HG03039 (cell line): ENCODE results near the gene WDR36.

ENCODE experiments used
- ATAC-seq: cut with Tn5 transposase; IDR thresholded peaks from one replicate; pipeline ENCODE4 v1.9.1; 2021; ENCODE audit warnings: mild to moderate bottlenecking, moderate library complexity; ENCODE audit not compliant: unreplicated experiment

The WDR36 gene

DNA sequence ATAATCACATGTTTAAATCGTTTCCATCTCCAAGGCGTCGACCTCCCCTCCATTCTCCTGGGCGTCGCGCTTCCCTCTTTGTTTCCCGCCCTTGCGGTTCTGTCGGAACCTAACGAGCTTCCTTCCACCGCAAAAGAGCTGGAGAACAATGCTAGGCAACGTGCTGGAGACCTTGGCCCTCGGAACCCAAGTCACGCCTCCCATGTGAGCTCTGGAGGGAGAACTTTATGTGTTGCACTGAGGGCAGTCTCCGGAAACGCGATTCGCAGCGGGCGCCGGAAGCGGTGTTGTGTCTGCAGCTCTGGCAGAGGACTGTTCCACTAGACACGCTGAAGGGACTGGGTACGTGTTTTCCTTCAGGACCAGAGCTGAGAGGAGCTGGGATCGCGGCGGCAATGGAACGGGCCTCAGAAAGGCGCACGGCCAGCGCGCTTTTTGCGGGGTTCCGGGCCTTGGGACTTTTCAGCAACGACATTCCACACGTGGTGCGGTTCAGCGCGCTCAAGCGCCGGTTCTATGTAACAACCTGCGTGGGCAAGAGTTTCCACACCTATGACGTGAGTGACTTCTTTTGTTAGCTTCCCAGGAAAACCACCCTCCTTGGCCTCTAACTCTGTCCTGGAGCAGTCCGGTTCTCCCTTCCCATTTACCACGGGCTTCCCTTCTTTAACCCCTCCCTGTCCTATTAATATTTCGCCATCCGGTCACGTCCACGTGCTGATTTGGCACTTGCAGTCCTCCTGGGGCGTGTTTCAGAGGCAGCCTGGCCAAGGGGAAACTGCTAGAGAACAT lies at the start of gene WDR36:
Gene WDR36 (plus strand): TSS at position 287 of the 792 bp plus-strand sequence. CDS start 109 bp downstream, at position 396.
- peak; percentile 92 for ATAC-seq

DNA sequence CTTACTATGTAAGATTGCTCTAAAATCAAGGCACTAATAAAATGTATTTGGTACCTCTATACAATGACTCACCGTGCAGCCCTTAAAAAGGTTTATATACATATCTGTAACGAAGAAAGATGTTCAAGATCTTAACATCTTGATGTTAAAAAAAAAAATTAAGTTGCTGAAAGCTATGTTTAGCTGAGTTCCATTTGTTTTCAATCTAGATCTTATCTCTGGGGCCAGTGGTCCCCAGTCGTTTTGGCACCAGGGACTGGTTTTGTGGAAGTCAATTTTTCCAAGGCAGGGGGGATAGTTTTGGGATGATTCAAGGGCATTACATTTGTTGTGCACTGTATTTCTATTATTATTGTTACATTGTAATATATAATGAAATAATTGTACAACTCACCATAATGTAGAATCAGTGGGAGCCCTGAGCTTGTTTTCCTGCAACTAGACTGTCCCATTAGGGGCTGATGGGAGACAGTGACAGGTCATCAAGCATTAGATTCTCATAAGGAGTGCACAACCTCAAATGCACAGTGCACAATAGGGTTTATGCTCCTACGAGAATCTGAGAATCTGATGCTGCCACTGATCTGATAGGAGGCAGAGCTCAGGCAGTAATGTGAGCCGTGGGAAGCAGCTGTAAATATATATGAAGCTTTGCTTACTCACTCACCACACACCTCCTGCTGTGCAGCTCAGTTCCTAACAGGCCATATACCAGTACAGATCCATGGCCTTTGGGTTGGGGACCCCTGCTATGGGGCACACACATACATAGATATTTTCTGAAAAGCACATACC lies 48.2 kb upstream of the WDR36 start:
- no peak for ATAC-seq

DNA sequence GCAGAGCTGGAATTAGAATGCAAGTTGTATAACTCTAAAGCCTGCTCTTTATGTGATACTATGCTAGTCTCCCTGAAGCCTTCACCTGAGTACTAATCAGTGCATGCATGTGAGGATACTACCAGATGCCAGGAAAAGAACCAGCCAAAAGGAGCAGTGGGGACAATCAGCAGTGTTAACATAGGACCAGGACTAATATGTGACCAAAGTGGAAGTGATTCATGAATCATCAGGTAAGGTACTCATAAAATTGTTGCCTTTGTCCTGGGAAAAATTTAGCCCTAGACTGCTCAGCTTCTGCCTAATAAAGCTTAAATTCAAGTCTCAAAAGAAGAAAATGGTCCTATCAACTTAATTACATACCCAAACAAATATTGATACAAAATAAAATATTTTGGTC lies 34.1 kb upstream of the WDR36 start:
- ATAC-seq, result no peak

DNA sequence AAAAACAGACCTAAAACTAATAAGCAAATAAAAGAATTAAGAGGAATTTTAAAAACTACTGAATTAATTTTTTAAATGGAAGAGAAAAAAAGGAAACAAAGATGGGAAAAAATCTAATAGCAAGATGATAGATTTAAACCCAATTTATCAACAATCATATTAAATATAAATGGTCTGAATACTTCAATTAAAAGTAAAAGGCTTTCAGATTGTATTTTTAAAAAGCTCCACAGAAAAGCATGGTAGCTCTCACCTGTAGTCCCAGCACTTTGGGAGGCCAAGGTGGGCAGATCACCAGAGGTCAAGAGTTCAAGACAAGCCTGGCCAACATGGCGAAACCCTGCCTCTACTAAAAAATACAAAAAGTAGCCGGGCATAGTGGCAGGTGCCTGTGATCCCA lies 32.0 kb upstream of the WDR36 start:
- ATAC-seq, result no peak

DNA sequence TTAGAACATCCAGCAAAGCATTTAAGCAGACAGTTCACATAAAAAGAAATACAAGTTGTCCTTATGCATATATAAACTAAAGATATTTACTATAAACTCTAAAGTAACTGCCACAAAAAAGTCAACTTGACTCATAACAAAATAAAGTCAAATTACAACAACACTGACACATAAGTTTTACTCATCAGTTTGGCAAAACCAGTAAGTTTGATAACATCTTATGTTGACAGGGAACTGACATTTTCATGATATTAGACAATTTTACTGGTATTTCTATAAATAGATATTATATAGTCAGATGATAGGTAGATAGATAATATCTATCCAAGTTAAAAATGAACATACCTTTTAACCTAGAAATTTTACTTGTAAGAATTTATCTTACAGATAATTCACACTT lies 30.5 kb upstream of the WDR36 start:
- no peak for ATAC-seq

DNA sequence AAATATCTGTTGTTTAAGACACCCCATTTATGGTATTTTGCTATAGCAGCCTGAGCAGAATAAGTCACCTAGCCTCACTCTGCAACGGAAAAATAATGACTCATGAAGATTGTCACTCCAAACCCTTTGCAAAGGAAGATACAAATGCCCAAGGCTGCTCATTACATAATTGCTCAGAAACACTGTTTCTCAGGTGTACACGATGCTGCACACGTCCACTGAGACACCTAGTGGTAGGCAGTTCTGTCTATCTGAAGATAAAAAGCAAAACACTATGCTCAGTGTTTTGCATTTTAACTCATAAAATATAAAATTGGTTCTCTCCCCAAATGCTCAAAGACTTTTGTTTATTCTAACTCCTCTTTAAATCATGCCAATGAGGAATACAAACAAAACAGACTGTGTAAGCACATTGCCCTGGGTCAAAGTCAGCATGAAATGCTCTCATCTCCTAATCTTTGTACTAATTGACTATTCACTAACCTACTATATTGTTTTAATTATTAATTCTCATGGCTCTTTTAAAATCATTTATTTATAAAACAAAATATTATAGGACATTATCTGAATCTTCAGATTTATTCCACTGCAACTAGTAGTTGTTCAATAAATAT lies 28.3 kb upstream of the WDR36 start:
- ATAC-seq, result peak; percentile 61

DNA sequence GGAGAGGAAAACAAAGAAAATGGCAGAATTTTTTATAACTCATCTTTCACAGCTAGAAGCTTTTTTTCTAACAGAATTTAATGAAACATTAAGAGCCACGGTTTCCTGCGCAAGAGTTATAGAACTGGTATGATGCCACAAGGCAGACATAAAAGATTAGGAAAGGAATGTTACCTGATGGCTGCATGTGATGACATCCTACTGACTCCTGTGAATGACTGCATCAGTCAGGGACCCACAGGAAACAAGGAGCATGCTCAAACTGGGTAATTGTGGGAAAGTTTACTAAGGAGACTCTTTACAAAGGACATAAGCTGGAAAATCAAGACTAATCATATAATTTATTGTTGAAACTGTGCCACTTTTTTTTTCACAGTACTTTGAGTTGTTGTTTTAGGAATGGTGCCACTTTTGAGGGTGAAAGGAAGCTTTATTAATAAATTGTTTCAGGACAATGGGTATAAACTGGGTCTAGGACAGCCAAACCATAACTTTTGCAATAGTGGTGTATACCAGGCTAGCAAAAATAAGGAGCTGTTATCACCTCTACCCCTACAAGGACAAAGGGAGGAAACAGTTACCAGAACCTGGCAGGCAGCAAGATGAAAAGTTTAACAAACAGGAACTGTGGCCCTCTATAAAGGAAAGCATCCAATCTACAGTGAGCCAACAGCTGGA lies 25.7 kb upstream of the WDR36 start:
- no peak for ATAC-seq

DNA sequence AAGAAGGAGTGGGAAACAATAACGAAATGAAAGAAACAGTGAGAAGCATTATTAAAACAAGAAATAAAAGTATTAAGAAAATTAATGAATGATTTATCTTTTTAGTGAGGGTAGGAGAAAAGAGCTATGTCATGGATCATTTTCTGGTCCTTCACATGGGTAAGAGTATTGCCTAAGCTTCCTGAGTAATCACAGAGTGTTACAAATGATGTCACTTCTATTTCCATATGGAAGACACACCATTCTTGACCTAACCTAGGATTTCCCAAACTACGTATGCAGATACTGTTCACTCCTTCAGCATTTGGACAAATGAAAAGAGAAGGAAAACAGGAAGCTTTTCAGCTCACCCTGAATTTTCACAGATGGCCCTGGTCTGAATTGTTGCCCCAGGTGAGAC lies 23.9 kb upstream of the WDR36 start:
- no peak for ATAC-seq

DNA sequence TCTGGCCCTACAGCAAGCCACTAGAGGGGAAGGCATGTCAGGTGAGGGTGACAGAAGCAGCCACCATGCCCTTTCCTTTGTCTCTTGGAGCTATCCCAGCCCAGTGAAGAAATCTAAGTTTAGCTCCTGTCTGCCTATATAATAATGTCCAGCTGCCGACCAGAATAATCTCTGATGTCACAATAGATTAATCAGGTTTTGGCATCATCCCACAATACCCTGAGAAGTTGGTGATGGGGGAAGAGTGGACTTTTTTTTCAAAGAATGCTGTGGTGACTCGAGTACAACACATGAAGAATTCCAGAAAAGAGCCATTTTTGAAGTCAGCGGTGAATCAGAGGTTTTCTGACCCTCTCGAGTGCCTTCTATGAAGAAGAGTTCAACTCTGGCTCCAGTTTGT lies 22.3 kb upstream of the WDR36 start:
- no peak for ATAC-seq

DNA sequence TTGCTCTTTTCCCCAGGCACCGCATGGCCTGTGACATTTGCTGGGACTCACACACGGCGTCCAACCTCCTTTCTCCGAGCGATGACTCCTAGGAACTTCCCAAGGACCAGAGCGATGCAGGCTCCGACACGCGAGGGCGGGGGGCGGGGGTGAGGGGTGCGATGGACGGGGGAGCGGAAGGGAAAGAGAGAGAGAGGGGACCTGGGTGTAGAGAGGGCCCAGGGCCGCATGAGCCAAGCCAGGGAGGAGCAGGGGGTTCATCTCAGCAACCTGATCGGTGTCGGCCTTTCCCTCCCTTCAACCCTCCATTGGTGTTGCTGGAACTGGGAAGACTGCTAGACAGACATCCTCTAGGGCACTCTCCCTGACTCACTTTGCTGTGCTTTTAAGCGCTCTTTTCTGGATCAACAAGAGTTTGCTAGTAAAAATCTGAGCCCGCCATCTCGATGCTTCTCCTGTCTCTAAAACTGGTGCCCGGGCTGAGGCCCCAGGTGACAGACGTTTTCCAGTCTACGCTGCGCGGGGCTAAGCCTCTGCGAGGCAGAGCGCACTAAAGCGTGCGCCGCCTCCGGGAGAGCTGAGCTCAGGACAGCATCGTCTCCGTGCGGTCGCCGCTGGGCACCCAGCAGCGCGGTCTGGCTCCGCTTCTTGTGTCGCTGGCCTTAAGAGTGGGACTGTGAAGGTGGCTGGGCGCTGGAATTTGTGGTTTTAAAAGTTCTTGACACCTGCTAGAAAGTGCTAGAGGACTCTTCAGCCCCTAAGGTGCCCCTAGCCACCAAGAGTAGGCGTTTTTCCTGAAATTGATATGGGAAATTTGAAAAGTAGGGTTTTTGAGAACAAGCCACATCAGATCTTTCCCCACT lies 21.6 kb upstream of the WDR36 start:
- no peak for ATAC-seq

DNA sequence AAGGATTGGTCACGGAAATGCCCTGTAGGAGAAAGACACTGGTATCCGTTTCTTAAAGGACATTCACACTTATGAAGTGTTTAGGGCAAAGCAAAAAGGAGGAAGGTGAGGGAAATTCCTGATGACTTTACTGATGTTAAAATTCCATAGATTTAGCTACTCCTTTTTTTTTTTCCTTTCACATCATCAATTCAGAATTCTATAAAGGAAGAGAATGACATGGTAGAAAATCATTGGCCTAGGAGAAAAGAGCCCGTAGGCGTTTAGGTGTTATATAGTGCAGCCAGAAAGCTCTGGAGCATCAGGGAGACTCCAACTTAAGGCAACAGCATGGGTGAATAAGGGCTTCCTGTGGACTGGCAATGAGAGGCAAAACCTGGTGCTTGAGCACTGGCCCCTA lies 20.7 kb upstream of the WDR36 start, which contains the start of gene TSLP:
Gene TSLP (plus strand): TSS at position 301 of the 400 bp plus-strand sequence. CDS start 178 bp downstream, outside the sequence.
- no peak for ATAC-seq

DNA sequence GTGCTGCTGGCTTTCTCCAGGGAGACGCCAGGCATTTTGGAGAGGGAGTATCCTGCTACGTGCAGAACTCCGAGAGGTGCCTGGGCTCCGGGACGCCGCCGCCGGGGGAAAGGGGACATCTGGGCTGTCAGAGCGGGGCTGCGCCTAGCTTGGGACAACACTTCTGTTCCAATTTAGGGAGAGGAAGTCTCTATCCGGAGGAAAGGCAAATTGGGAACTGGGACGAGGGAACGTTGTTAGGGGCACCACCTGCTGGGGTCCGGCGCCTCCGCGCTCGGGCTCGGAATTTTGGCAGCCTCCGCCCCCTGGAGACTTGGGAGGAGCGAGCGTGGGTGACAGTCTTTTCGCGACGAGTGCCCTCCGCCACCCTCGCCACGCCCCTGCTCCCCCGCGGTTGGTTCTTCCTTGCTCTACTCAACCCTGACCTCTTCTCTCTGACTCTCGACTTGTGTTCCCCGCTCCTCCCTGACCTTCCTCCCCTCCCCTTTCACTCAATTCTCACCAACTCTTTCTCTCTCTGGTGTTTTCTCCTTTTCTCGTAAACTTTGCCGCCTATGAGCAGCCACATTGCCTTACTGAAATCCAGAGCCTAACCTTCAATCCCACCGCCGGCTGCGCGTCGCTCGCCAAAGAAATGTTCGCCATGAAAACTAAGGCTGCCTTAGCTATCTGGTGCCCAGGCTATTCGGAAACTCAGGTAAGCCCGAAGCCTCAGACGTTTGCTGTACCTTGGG lies 19.0 kb upstream of the WDR36 start:
- peak; percentile 78 for ATAC-seq

DNA sequence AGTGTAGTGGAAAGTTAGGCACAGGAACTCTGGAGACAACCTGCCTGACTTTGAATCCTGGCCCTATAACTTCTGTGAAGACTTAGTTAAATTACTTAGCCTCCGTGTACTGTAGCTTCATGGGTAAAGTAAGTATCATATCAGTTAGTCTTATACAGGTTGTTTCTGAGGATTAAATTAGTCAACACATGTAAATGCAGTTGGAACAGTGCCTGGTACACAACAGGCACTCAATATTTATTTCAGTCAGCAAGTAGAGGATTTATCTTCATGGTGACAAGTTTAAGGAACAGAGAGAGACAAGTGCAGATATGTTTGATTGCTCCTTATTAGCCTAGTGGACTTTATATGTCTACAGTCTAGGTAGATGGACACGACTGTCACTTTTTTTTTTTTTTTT lies 17.9 kb upstream of the WDR36 start:
- ATAC-seq, result no peak

DNA sequence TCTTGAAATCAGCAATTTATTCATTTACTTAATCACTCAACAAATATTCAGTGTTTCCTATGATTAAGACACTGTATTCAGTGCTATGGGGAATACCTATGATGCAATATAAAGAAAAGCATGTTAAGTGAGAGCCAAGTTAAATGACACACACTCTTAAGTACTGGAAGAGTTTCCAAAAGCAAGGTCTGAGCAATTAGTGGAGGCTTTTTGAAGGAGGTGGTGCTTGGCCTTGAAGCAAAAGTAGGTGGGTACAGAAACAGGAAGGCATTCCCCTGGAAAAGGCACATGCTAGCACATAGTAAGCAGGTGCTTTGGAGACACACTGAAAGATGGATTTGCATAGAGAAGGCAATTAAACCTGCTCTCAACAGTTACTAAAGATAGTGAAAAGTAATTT lies 16.6 kb upstream of the WDR36 start:
- no peak for ATAC-seq

DNA sequence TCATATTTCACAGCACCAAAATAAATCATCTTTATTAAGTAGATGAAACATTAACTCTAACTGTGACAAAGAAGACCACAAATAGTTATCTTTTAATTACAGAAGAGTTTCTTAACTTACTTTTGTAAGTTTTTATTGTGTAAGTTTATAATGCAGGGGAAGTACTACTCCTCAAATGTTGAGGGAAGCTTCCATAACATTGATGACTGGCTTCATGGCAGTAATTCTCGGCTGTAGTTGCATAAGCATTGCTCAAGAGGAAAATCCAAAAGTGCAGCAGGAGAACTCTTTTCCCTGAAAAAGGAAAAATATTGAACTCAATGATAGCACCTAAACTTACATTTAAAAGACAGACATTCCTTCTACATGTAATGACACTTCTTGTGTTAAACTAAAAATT lies 16.1 kb upstream of the WDR36 start:
- no peak for ATAC-seq

DNA sequence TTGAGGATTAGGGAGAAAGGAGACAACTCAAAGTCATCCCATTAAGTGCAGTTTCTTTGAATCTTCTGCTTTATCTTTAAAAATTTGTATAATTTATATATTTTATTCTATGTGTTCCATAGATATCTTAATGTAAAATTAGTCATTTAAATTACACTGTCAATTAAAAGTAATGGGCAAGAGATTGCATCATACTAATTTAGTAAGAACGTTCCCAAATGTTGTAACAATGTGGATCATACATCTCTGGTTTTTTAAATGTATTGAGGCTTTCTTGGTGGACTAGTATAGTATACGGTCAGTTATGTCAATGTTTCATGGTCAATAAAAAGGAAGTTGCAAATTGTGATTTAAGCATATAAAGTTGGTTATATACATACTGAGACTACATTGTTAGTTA lies 14.5 kb upstream of the WDR36 start:
- no peak for ATAC-seq

DNA sequence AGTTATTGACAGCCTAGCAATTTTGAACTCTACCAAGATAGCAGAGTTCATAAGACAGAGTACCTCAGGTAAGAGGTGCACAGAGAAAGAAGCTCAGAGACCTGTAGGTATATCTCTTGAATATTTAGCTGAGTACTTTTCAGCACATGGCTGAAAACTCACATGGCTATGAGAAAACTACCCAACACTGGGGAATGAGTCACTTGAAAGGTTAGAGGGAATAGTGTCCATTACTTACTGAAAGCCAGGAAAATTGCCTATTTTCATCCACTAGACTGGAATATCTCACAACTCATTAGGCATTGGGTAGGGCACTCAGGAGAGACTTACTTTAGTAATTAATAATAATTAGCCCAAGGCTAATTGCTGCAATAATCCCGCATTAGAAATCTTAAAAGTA lies 12.3 kb upstream of the WDR36 start:
- ATAC-seq, result no peak

DNA sequence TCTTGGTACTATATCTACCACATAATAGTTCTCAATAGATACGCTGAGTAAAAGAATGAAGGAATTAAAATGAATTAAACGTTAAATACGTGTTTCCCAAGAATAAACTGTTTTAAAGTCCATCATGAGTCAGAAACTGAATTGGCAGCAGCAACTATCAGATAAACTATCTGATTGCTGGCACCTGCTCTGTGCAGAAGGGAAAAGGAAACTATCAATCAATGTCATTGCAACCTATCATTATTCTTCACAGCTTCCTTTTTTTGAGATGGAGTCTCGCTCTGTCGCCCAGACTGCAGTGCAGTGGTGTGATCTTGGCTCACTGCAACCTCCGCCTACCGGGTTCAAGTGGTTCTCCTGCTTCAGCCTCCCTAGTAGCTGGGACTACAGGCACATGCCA lies 8.8 kb upstream of the WDR36 start:
- no peak for ATAC-seq

DNA sequence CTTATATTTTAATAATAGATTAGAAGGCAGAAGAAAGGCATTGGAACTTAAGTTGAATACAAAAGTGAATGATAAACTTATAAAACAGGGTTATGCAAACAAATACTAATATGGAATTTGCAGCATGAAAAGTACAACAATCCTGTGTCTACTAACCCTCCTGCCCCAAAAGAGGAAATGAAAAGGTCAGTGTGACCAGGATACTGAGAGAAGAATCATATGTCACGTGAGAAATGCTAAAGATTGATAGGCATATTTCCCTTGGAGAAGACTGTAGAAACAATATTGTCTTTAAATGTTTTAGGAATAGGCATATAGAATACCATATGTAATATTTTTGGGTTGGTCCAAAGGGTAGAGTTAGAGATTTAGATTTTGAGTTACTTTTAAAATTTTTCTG lies 3.8 kb downstream of the WDR36 start:
- ATAC-seq, result no peak
